ENCODE results near the gene NAV1. TPM values are rescaled to one million over a fixed set of nuclear protein-coding genes. Genes with fewer than 3 reads are reported as not detected.

The NAV1 gene
- total RNA-seq, 4 donors from 2014 or later, result 13.3 to 29.7 (median 24.1) TPM

DNA sequence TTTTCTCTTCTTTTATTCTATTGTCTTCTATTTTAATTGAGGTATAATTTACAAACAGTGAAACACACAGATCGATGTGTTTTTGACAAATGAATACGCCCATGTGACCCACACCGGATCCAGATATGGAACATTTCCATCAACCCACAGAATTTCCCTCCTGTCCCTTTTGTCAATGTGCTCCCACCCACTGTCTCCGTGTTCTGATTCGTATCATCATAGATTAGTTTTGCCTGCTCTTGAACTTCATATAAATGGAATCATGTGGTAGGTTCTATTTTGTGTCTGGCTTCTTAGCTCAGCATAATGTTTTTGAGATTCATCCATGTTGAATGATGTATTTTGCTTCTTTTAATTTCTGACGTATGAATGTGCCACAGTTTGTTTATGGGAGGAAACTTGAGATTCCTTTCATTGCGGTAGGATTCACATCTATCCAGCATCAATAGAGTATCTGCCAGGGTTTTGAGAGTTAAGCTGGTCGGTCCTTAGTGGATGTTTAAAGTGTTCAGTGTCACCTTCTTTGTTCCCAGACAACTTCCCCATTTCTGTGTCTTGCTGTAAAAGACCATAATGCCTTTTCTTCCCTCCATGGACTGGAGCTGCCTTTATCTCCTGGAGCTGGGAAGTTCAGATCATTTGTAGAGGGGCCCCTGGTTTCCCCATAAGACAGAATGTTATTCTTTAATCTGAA lies 14.7 kb downstream of the NAV1 start:
- no peak for DNase-seq
- H3K27ac ChIP-seq, result no peak overlapping the region
- TF ChIP-seq, protein P1, sequence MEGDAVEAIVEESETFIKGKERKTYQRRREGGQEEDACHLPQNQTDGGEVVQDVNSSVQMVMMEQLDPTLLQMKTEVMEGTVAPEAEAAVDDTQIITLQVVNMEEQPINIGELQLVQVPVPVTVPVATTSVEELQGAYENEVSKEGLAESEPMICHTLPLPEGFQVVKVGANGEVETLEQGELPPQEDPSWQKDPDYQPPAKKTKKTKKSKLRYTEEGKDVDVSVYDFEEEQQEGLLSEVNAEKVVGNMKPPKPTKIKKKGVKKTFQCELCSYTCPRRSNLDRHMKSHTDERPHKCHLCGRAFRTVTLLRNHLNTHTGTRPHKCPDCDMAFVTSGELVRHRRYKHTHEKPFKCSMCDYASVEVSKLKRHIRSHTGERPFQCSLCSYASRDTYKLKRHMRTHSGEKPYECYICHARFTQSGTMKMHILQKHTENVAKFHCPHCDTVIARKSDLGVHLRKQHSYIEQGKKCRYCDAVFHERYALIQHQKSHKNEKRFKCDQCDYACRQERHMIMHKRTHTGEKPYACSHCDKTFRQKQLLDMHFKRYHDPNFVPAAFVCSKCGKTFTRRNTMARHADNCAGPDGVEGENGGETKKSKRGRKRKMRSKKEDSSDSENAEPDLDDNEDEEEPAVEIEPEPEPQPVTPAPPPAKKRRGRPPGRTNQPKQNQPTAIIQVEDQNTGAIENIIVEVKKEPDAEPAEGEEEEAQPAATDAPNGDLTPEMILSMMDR (IDR thresholded peaks at IDR 0.05), result no peak
- TF ChIP-seq POLR2A (IDR thresholded peaks at IDR 0.05), result no peak
- peaks cover 3 to 31% of the 10 kb centered on the region in 2 donors for H3K4me1 ChIP-seq
- no peaks in the 10 kb centered on the region for H3K27me3 ChIP-seq
- no peaks in the 10 kb centered on the region for H3K9me3 ChIP-seq
- H3K4me3 ChIP-seq (replicated peaks in 1 of 3), result no peak overlapping the region
- no peaks in the 10 kb centered on the region for H3K36me3 ChIP-seq
- WGBS, 2 donors, result 74 to 81% methylated on average over 8 of the region's 8 CpGs
- intact Hi-C loops (cut with DNase I), result no loop called here

DNA sequence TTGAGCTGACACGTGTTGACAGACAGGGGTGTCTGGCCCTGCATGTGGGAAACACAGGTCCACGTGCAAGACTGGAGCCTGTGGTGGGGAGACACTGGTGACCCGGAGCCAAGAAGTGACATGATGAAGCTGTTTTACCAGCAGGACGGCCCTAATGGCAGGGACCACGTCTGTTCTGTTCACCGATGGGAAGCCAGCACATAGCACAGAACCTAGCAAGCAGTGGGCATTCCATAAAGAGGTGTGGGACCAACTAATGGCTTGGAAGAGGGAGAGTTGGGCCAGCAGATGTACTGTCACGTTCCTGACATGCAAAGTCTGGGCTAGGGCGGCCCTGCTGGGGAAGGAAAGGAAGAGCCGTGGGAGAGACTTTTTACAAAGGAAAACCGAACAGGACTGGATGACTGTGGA lies 15.3 kb downstream of the NAV1 start:
- intact Hi-C loops (cut with DNase I), result no loop called here
- Histone ChIP-seq H3K4me3 (replicated peaks in 1 of 3) (no peak overlapping the region), H3K36me3 (no peaks in the 10 kb centered on the region), H3K4me1 (peaks cover 3 to 34% of the 10 kb centered on the region in 2 donors), H3K27ac (no peak overlapping the region), H3K27me3 (no peaks in the 10 kb centered on the region), H3K9me3 (no peaks in the 10 kb centered on the region)
- WGBS, 2 donors, result 69 to 74% methylated on average over 10 of the region's 10 CpGs
- no peak for DNase-seq
- TF ChIP-seq, protein P1 (IDR thresholded peaks at IDR 0.05), result no peak
- no peak for TF ChIP-seq POLR2A (IDR thresholded peaks at IDR 0.05)

DNA sequence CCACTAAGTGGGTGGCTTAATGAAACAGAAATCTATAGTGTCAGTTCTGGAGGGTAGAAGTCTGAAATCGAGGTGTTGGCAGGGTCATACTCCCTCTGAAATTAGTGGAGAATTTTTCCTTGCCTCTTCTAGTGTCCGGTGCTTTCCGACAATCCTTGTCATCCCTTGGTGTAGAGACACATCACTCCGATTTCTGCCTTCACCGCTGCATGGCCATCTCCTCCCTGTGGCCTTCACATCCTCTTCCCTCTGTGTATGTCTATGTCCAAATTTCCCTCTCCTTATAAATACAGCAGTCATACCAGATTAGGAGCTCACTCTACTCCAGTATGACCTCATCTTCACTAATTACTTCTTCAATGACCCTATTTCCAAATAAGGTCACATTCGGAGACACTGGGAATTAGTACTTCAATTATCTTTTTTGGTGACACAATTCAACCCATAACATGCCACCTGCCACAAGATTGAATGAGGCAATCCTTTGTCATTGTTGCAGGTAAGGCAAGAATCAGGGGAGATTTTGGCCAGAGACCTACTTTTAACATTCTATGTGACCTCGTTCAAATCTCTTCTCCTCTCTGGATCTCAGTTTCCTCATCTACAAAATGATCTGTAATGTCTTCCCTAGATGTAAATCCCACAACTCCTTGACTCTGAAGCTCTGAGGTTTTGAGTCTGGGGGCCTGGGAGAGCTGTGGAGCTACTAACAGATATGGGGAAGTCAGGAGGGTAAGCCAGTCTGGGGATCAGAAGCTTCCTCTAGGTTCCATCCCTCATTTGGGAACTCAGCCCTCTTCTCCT lies 16.1 kb downstream of the NAV1 start:
- Histone ChIP-seq H3K27ac (peak overlapping the region in 1 of 3 donors; percentile 4), H3K36me3 (no peaks in the 10 kb centered on the region), H3K4me3 (replicated peaks in 1 of 3) (no peak overlapping the region), H3K9me3 (no peaks in the 10 kb centered on the region), H3K27me3 (no peaks in the 10 kb centered on the region), H3K4me1 (peaks cover 3 to 42% of the 10 kb centered on the region in 2 donors)
- 84 to 90% methylated on average over 7 of the region's 7 CpGs for WGBS, 2 donors
- DNase-seq, result no peak
- intact Hi-C loops (cut with DNase I), result no loop called here
- no peak for TF ChIP-seq POLR2A (IDR thresholded peaks at IDR 0.05)
- TF ChIP-seq, protein P1 (IDR thresholded peaks at IDR 0.05), result no peak

DNA sequence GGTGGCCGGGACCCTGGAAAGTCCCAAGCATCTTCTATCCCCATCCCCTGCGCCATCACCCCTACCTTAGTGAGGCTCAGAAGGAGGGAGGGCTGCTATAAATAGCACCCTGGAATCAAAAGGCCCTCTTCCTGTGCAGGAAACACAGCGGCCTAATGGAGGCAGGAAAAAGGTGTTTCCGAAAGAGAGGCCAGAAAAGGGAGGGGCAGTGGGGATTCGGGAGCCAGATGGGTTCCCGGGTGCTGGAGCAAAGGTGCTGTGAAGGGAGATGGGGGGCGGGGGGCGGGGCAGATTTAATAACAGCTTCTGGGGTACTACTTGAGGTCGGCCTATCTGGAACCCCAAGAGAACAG lies 16.6 kb downstream of the NAV1 start:
- H3K4me1 ChIP-seq, result peaks cover 3 to 47% of the 10 kb centered on the region in 2 donors
- 72 to 79% methylated on average over 9 of the region's 9 CpGs for WGBS, 2 donors
- no peaks in the 10 kb centered on the region for H3K27me3 ChIP-seq
- no peak for DNase-seq
- no peak overlapping the region for H3K4me3 ChIP-seq (replicated peaks in 1 of 3)
- no peaks in the 10 kb centered on the region for H3K9me3 ChIP-seq
- intact Hi-C loops (cut with DNase I), result no loop called here
- TF ChIP-seq, protein P1 (IDR thresholded peaks at IDR 0.05), result no peak
- no peak for TF ChIP-seq POLR2A (IDR thresholded peaks at IDR 0.05)
- H3K27ac ChIP-seq, result no peak overlapping the region
- H3K36me3 ChIP-seq, result no peaks in the 10 kb centered on the region
